Glutamatergic neuron (in vitro differentiated cells): ENCODE results near the gene GPR152. TPM values are rescaled to one million over a fixed set of nuclear protein-coding genes. Genes with fewer than 3 reads are reported as not detected.
"Not testable (repeated sequence)": the region's sequence is repeated elsewhere in the genome, so short reads cannot be mapped to it uniquely, and the experiment has no call there.

Experiments
- DNase-seq: peaks from one replicate; pipeline ENCODE4 v3.0.0; 2022
- H3K27ac Mint-ChIP-seq: one replicate; pipeline ENCODE4 v1.8.0; 2020; ENCODE audit warnings: mild to moderate bottlenecking, mixed read lengths, inconsistent platforms; ENCODE audit not compliant: unreplicated experiment
- H3K27me3 Mint-ChIP-seq: one replicate; pipeline ENCODE4 v1.8.0; 2020; ENCODE audit warnings: mild to moderate bottlenecking, moderate library complexity, mixed read lengths, inconsistent platforms; ENCODE audit not compliant: unreplicated experiment
- H3K36me3 Mint-ChIP-seq: one replicate; pipeline ENCODE4 v1.8.0; 2020; ENCODE audit warnings: mild to moderate bottlenecking, mixed read lengths, inconsistent platforms; ENCODE audit not compliant: unreplicated experiment
- H3K4me1 Mint-ChIP-seq: one replicate; pipeline ENCODE4 v1.8.0; 2020; ENCODE audit warnings: mild to moderate bottlenecking, low read depth, mixed read lengths, inconsistent platforms; ENCODE audit not compliant: unreplicated experiment
- H3K4me3 Mint-ChIP-seq: one replicate; pipeline ENCODE4 v1.8.0; 2020; ENCODE audit warnings: mild to moderate bottlenecking, mixed read lengths, inconsistent platforms; ENCODE audit not compliant: unreplicated experiment
- H3K9me3 Mint-ChIP-seq: one replicate; pipeline ENCODE4 v1.8.0; 2020; ENCODE audit warnings: mild to moderate bottlenecking, moderate library complexity, mixed read lengths, inconsistent platforms; ENCODE audit not compliant: unreplicated experiment
- CTCF ChIP-seq: fragments of 200-600 bp; sonication (generic); IDR thresholded peaks from one replicate; pipeline ENCODE4 v1.5.0; 2021; ENCODE audit not compliant: partially characterized antibody, unreplicated experiment
- total RNA-seq: library from RNA; stranded (reverse); fragmentation: NEBNext Ultra II Directional; extraction: Animal tissue kit (Norgen Biotek cat#: 25700); gene quantifications from one replicate; pipeline ENCODE4 v1.2.1, GENCODE V29; 2021; ENCODE audit not compliant: unreplicated experiment

GPR152 gene
- total RNA-seq, 1 donor from 2014 or later = not detected

DNA sequence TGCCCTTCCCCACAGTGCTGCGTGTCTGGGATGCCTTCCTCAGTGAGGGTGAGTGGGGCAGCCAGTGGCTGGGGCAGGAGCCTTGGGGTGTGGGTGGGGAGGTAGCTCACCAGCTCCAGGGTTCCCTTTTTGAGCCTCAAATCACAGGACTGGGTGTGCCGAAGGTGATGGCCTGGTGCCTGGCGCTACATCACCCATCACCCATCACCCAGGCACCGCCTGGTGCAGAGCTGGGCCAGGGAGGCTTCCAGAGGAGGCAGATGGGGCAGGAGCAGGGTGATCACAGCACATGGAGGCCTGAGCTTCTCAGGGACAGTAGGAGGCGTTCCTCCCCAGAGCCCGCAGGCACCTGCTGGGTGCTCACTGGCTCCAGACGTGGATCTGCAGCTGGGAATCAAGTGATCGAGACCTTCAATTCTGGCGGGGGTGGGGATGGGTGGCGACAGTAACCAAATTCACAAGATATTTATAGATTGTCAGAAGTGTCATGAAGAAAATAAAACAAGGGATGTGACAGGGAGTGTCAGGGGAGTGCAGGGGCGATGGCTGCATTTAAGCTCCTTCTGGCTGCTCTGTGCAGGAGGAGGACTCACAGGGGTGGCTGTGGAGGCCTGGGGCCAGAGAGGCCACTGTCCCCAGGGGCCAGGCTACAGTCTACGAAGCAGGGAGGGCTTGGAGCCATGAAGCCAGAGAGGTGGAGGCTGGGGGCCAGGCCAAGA, 45.4 kb downstream of the GPR152 start:
- Mint-ChIP-seq H3K4me1 (peaks cover 5% of the 10 kb centered on the region), H3K27ac (peak overlapping the region; percentile 49), H3K36me3 (no peaks in the 10 kb centered on the region), H3K27me3 (peaks cover 3% of the 10 kb centered on the region), H3K9me3 (no peaks in the 10 kb centered on the region), H3K4me3 (no peak overlapping the region)
- no peak for TF ChIP-seq CTCF
- DNase-seq = no peak

- no peak for DNase-seq
- Mint-ChIP-seq H3K36me3 (no peaks in the 10 kb centered on the region), H3K27me3 (peaks cover 3% of the 10 kb centered on the region), H3K4me3 (no peak overlapping the region), H3K9me3 (no peaks in the 10 kb centered on the region), H3K27ac (no peak overlapping the region), H3K4me1 (peaks cover 5% of the 10 kb centered on the region)
- TF ChIP-seq CTCF = no peak
Measured at GRCh38 chr11:67406420-67406968, 46.0 kb downstream of the GPR152 start.

DNA sequence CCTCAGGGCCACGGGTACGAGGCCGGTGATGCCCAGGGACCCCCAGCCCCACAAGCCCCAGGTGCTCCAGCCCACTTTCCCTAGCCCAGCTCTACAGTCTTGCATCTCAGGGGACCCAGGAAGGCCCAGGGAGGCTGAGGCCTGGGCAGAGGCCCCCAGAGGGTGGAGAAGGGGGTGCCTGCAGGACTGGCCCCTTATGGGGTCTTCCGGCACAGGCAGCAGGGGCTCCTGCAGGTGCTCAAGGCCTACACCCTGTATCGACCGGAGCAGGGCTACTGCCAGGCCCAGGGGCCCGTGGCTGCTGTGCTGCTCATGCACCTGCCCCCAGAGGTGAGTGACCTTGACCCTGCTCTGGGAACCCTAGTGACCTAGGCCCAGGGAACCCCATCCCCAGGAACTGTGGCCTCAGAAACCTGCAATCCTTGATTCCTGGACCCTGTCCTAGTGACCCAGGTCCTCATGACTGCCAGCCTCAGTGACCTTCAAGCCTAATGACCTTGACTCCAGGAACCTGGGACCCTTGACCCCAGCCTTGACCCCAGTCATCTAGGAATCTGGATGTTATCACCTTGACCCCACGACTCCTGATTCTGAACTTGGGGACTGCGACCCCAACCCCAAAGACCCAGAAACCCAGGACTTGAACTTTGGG, 46.7 kb downstream of the GPR152 start:
- no peak overlapping the region for H3K4me3 Mint-ChIP-seq
- no peak for TF ChIP-seq CTCF
- no peaks in the 10 kb centered on the region for H3K36me3 Mint-ChIP-seq
- peaks cover 5% of the 10 kb centered on the region for H3K4me1 Mint-ChIP-seq
- peaks cover 3% of the 10 kb centered on the region for H3K27me3 Mint-ChIP-seq
- no peaks in the 10 kb centered on the region for H3K9me3 Mint-ChIP-seq
- H3K27ac Mint-ChIP-seq = no peak overlapping the region
- DNase-seq = no peak

GRCh38 chr11:67405196-67405567, 47.3 kb downstream of the GPR152 start:
- TF ChIP-seq CTCF = no peak
- H3K4me3 Mint-ChIP-seq = no peak overlapping the region
- peaks cover 5% of the 10 kb centered on the region for H3K27me3 Mint-ChIP-seq
- H3K36me3 Mint-ChIP-seq = no peaks in the 10 kb centered on the region
- peaks cover 8% of the 10 kb centered on the region for H3K4me1 Mint-ChIP-seq
- H3K9me3 Mint-ChIP-seq = no peaks in the 10 kb centered on the region
- H3K27ac Mint-ChIP-seq = no peak overlapping the region
- DNase-seq = no peak

- Mint-ChIP-seq H3K4me3 (no peak overlapping the region), H3K9me3 (no peaks in the 10 kb centered on the region), H3K36me3 (no peaks in the 10 kb centered on the region), H3K27ac (no peak overlapping the region), H3K27me3 (peaks cover 5% of the 10 kb centered on the region), H3K4me1 (peaks cover 8% of the 10 kb centered on the region)
- no peak for DNase-seq
- TF ChIP-seq CTCF = no peak
Measured at GRCh38 chr11:67404515-67405195, 47.9 kb downstream of the GPR152 start.

- not testable (repeated sequence) for H3K4me1 Mint-ChIP-seq, H3K36me3 Mint-ChIP-seq, H3K27ac Mint-ChIP-seq, H3K27me3 Mint-ChIP-seq, H3K9me3 Mint-ChIP-seq, H3K4me3 Mint-ChIP-seq, DNase-seq
Measured at GRCh38 chr11:67403085-67403484, 49.4 kb downstream of the GPR152 start.

DNA sequence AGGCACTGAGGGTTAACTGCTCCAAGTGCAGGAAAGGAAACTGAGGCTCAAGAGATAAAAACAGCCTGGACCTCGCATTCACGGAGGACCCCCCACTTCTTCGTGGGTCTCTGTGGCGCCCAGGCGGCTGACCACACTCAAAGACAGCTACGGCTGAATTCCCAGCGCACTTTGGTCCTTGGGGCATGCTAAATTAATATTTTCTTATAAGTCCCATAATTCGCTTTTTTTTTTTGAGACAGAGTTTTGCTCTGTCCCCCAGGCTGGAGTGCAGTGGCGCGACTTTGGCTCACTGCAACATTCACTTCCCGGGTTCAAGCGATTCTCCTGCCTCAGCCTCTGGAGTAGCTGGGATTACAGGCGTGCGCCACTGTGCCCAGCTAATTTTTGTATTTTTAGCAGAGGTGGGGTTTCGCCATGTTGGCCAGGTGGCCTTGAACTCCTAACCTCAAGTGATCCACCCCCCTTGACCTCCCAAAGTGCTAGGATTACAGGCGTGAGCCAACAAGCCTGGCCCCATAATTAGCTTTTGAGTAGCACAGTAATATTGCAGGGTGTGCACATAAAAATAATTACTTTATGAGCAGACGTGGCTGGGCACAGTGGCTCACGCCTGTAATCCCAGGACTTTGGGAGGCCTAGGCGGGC, 50.2 kb downstream of the GPR152 start:
- H3K27ac Mint-ChIP-seq, H3K27me3 Mint-ChIP-seq, DNase-seq, H3K4me1 Mint-ChIP-seq, H3K4me3 Mint-ChIP-seq, H3K36me3 Mint-ChIP-seq, H3K9me3 Mint-ChIP-seq: not testable (repeated sequence)
